ENCODE measurements around the gene SLC7A6OS.

SLC7A6OS gene

DNA sequence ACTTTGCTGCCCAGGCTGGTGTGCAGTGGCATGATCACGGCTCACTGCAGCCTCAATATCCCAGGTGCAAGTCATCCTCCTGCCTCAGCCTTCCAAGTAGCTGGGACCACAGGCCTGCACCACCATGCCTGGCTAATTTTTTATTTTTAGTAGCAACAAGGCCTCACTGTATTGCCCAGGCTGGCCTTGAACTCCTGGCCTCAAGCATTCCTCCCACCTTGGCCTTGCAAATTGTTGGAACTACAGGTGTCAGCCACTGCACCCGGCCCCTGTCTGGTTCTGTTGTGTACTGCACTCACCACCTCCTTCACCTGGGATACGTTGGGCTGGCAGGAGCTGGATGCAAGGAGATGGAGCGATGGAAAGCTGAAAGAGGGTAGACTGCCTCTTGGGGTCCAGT is 57.0 kb downstream of the SLC7A6OS start:
- DNase-seq (ENCODE audit: low read depth in 2 of 2), result no peak

DNA sequence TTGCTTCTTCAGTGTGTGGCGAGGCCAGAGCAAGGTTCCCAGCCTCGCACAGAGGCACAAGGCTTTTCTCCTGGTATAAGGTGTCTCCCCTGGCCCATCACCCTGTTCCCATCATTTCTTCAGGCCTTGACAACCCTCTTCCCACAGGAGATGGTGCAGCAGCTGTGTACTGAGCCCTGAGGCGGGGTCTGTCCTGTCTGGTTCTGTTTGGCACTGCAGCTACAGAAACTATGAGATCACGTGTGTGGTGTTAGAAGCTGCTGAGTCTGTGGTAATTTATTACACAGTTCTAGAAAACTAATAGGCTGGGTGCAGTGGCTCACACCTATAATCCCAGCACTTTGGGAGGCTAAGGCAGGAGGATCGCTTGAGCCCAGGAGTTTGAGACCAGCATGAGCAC is 58.4 kb downstream of the SLC7A6OS start:
- DNase-seq (ENCODE audit: low read depth in 2 of 2), result no peak

DNA sequence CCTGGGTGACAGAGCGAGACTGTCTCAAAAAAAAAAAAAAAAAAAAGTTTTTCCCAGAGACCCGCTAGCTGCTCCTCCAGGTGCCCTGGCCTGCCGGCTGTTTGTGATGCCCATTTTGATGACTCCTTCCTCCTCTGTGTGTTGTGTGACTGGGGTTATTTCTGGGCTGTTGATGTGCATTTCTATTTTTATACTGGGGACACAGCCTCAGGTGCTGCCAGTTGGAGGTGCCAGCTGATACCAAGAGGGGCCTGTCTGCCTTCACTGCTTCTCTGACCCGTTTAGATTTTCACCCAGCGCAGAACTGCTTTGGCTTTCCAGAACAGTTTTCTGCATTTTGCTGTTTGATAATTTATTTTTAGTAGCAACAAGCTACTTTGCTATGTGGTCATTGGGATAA is 58.9 kb downstream of the SLC7A6OS start:
- DNase-seq (ENCODE audit: low read depth in 2 of 2), result no peak

DNA sequence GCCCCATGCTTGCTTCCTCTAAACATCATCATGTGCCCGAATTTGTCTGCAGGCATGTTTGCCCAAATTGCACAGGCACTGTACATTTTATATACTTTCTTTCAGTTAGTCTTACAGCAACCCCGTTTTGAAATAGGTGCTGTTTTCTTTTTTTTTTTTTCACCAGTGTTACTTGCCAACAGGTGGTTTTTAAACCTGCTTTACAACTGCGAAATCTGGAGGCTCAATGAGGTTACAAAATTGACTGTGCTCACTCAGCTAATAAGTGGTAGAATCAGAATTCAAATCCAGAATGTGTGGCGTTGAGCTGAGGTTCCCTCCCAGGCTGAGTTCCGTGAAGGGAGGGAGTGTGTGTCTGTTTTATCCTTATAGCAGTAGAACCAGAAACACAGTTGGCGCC is 59.8 kb downstream of the SLC7A6OS start:
- DNase-seq (ENCODE audit: low read depth in 2 of 2), result no peak

DNA sequence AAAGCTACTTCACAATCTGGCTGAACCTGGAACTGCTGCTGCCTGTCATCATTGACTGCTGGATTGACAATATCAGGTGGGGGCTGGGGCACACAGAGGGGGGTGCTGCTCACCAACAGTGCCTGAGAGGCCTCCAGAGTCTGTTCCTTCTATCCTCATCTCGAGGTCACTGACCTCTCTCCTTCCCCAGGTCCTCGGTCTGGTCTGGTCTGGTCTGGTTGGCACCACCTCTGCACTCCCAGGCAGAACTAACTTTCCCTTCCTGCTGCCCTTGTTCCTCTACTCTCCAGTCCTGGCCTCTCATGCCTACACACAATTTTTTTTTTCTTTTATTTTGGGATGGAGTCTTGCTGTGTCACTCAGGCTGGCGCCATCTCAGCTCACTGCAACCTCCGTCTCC is 61.4 kb downstream of the SLC7A6OS start:
- no peak for DNase-seq (ENCODE audit: low read depth in 2 of 2)
